Ovary (tissue), 10 donors: Measurements from ENCODE around the gene CAPRIN1. TPM values are rescaled to one million over a fixed set of nuclear protein-coding genes. Genes with fewer than 3 reads are reported as not detected.

Source experiments
- DNase-seq, 5 donors: peaks; one replicate each; pipeline ENCODE4 v3.0.0-alpha.2; 2019 to 2020
- H3K27ac ChIP-seq, 2 donors: fragments of 200-600 bp; one replicate each; pipeline versions ENCODE4 v1.5.1 to v1.8.0; 2019 to 2022
- H3K27me3 ChIP-seq: fragments of 200-600 bp; one replicate; pipeline ENCODE4 v1.8.0; 2022
- H3K36me3 ChIP-seq: fragments of 200-600 bp; sonication (generic); one replicate; pipeline ENCODE4 v1.5.1; 2019
- H3K4me1 ChIP-seq: one replicate; pipeline ENCODE4 v1.8.1; 2013; ENCODE audit warnings: mild to moderate bottlenecking, moderate library complexity; ENCODE audit not compliant: insufficient read depth
- H3K4me3 ChIP-seq: fragments of 200-600 bp; sonication (generic); one replicate; pipeline ENCODE4 v1.5.1; 2017
- H3K9me3 ChIP-seq, 2 donors: fragments of 200-600 bp in 1 of 2; sonication (generic) in 1 of 2; one replicate each; pipeline versions ENCODE4 v1.5.1 to v1.8.1; 2013 to 2019; ENCODE audit warnings: mild to moderate bottlenecking in 1 of 2, moderate library complexity in 1 of 2
- EP300 ChIP-seq: sonication (generic); formaldehyde crosslinking; IDR thresholded peaks from one replicate; pipeline ENCODE4 v1.6.1; 2017; ENCODE audit warnings: antibody characterized with exemption
- POLR2A ChIP-seq: fragments of 450-650 bp; IDR thresholded peaks from one replicate; pipeline ENCODE4 v1.6.1; 2017; ENCODE audit warnings: antibody characterized with exemption, mild to moderate bottlenecking, moderate library complexity
- WGBS, 3 donors: extraction: QIAGEN DNeasy Blood & Tissue Kit in 1 of 3; methylation state at CpG; one replicate each; pipeline versions ENCODE4 v1.1.5 to v1.1.7; 2013 to 2017; 5-methylcytosine and 5-hydroxymethylcytosine counted together
- intact Hi-C, 4 donors: fragments of 100-400 bp; cut with DNase I; formaldehyde crosslinking; loops; one replicate each; pipeline versions ENCODE4 v1.11.0 to v1.15.1; 2022 to 2023
- long read RNA-seq, 3 donors: library from polyadenylated mRNA in 2 of 3; unstranded in 2 of 3; transcript quantifications; one replicate each; pipeline ENCODE4 v2.0.0 and lab custom pipeline, GENCODE V29; 2021 to 2026
- polyA plus RNA-seq, 2 donors: library from polyadenylated mRNA; stranded (reverse); fragments of 200-250 nt in 1 of 2; fragments of 350-450 nt in 1 of 2; fragmentation: Illumina TruSeq in 1 of 2; extraction: RNeasy Lipid Tissue Mini Kit (QIAGEN cat#74804) in 1 of 2; gene quantifications; one replicate each; pipeline ENCODE4 v1.2.3, GENCODE V29; 2013 to 2014
- total RNA-seq, 7 donors: library from RNA; depleted of rRNA in 2 of 7; stranded (reverse); fragments of >200 nt in 2 of 7; fragmentation: NEBNext Ultra II Directional in 3 of 7; extraction: Animal tissue kit (Norgen Biotek cat#: 25700) in 3 of 7; gene quantifications; one replicate each; pipeline versions ENCODE4 v1.1.0 to v1.2.4, GENCODE V29; 2016 to 2023
- TF ChIP-seq, protein P1 (sequence below), 3 donors: fragments of 450-650 bp in 2 of 3; fragments of 200-600 bp in 1 of 3; IDR thresholded peaks; one replicate each; pipeline versions ENCODE4 v1.5.1 to v1.8.0; 2016 to 2022; ENCODE audit warnings: antibody characterized with exemption in 3 of 3, mild to moderate bottlenecking in 1 of 3
- donor health status: DM: no; HTN: no; CAD: no; lungs with moderate emphysema.
- donor health status: DM: no; HTN: no; CAD: no.
- donor health status: Bipolar disorder and iron deficiency.
- donor health status: DM: yes; HTN: yes; CAD: no.
- donor health status: DM: no; HTN: no; CAD: no.
- donor health status: DM: yes; HTN: yes; CAD: no.

The CAPRIN1 gene
- total RNA-seq (100 to 1,000 TPM; 107 to 196 (median 160) TPM), polyA plus RNA-seq (100 to 1,000 TPM in 1 of 2 donors, 10 to 100 TPM in 1; 74.2 to 214 TPM)
- long read RNA-seq, donor 1, full-length matches to known transcripts: 52 of 103 reads
- long read RNA-seq, donor 1, partial matches to known transcripts: 44 of 103 reads
- long read RNA-seq, donor 1, other reads (novel, unspliced or antisense): 7 of 103 reads
- long read RNA-seq, donor 2, full-length matches to known transcripts: 50 of 146 reads
- long read RNA-seq, donor 2, partial matches to known transcripts: 96 of 146 reads
- long read RNA-seq, donor 2, other reads (novel, unspliced or antisense): 0 of 146 reads
- long read RNA-seq, donor 3, full-length matches to known transcripts: 266 of 300 reads
- long read RNA-seq, donor 3, partial matches to known transcripts: 22 of 300 reads
- long read RNA-seq, donor 3, other reads (novel, unspliced or antisense): 12 of 300 reads

- Histone ChIP-seq H3K4me3 (peak within 1 kb of the TSS; percentile 97), H3K4me1 (peaks cover 5% of the 10 kb centered on the region), H3K27ac (peak within 1 kb of the TSS; percentile 86 to 99), H3K36me3 (no peaks in the 10 kb centered on the region), H3K27me3 (no peaks in the 10 kb centered on the region), H3K9me3 (no peaks in the 10 kb centered on the region)
- TF ChIP-seq EP300: no peak
- TF ChIP-seq, protein P1, sequence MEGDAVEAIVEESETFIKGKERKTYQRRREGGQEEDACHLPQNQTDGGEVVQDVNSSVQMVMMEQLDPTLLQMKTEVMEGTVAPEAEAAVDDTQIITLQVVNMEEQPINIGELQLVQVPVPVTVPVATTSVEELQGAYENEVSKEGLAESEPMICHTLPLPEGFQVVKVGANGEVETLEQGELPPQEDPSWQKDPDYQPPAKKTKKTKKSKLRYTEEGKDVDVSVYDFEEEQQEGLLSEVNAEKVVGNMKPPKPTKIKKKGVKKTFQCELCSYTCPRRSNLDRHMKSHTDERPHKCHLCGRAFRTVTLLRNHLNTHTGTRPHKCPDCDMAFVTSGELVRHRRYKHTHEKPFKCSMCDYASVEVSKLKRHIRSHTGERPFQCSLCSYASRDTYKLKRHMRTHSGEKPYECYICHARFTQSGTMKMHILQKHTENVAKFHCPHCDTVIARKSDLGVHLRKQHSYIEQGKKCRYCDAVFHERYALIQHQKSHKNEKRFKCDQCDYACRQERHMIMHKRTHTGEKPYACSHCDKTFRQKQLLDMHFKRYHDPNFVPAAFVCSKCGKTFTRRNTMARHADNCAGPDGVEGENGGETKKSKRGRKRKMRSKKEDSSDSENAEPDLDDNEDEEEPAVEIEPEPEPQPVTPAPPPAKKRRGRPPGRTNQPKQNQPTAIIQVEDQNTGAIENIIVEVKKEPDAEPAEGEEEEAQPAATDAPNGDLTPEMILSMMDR (IDR thresholded peaks at IDR 0.05): peak in 1 of 3 donors; percentile 25
- TF ChIP-seq POLR2A: peak; percentile 39
- WGBS, 3 donors: 0% methylated on average over 42 to 64 of the region's 64 CpGs
- intact Hi-C loops: loop anchor here (5.0 to 10.0 kb wide), 4 partner anchors 53 to 306 kb away; partner anchors contain the start of genes NAT10 (in 4 of the 4) and ABTB2 (in 1 of the 4)
- peak; percentile 83 to 91 (median 86) for DNase-seq
These were observed at the start of gene CAPRIN1 for GRCh38 chr11:34051349-34052035. Gene CAPRIN1 (plus strand): TSS chr11:34051731. CDS start chr11:34052421, 690 bp downstream.

DNA sequence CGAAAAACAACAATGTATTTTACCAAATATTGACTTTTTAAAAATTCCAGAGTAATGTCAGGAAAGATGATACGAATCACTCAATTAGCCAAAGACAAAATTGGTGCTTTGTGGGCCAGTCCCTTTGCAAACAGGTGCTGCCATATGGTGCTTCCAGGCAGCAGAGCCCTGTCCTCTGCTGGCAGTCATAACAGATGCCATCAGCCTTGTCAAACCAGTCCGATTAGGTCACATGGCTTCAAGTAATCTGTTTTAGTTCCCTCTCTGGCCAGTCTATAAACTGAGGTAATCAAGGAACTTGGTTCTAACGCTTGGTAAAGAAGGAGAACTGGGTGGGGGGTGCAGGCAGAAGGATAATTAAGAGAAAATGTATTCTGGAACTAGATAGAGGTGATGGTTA is 49.1 kb upstream of the CAPRIN1 start:
- H3K4me1 ChIP-seq: no peaks in the 10 kb centered on the region
- 30 to 55% (median 38%) methylated on average over 4 of the region's 4 CpGs for WGBS, 3 donors
- intact Hi-C loops: no loop called here

DNA sequence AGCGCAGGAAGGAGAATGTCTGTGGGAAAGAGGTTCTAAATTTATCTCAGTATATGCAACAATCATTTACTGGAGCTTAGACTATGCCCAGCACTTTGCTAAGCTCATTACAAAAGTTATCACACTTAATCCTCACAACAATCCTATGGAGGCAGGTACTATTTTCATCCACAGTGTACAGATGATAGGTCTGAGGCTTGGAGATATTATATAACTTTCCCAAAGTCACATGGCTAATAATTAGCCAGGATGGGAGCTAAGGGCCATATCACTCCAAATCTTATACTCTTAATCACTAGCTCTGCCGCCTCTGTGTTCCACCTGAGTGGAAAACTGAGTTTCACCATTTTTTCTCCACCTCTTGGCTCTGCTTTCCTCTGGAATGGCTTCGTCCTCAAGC is 47.3 kb upstream of the CAPRIN1 start:
- no peak for TF ChIP-seq POLR2A
- no peak for TF ChIP-seq EP300
- TF ChIP-seq, protein P1 (IDR thresholded peaks at IDR 0.05): no peak
- Histone ChIP-seq H3K4me3 (no peak overlapping the region), H3K36me3 (no peaks in the 10 kb centered on the region), H3K27ac (no peak overlapping the region), H3K4me1 (no peaks in the 10 kb centered on the region), H3K27me3 (no peaks in the 10 kb centered on the region), H3K9me3 (no peaks in the 10 kb centered on the region)
- intact Hi-C loops: no loop called here
- WGBS, 3 donors: 85 to 93% (median 92%) methylated on average over 3 of the region's 3 CpGs
- DNase-seq: no peak

More for the DNA sequence above, 49.1 kb upstream of the CAPRIN1 start:
- H3K4me3 ChIP-seq: no peak overlapping the region
- no peaks in the 10 kb centered on the region for H3K36me3 ChIP-seq
- H3K9me3 ChIP-seq: no peaks in the 10 kb centered on the region
- H3K27me3 ChIP-seq: no peaks in the 10 kb centered on the region
- no peak for DNase-seq
- TF ChIP-seq EP300 (no peak), POLR2A (no peak)
- TF ChIP-seq, protein P1 (IDR thresholded peaks at IDR 0.05): no peak
- H3K27ac ChIP-seq: no peak overlapping the region

GRCh38 chr11:34006876-34007275 is 44.7 kb upstream of the CAPRIN1 start:
- Histone ChIP-seq H3K27ac (no peak overlapping the region), H3K4me3 (no peak overlapping the region), H3K27me3 (no peaks in the 10 kb centered on the region), H3K9me3 (no peaks in the 10 kb centered on the region), H3K36me3 (no peaks in the 10 kb centered on the region), H3K4me1 (no peaks in the 10 kb centered on the region)
- no peak for DNase-seq
- intact Hi-C loops: no loop called here
- TF ChIP-seq, protein P1 (IDR thresholded peaks at IDR 0.05): no peak
- TF ChIP-seq POLR2A (no peak), EP300 (no peak)
- WGBS, 3 donors: 15 to 33% (median 15%) methylated on average over 2 of the region's 2 CpGs
